H1 (cell line): Measurements from ENCODE around the gene KIAA1328.

Experiments used
- CTCF ChIP-seq, 3 experiments: IDR thresholded peaks; 1 replicate in 2 of 3; 2 replicates in 1 of 3; pipeline versions ENCODE4 v1.5.1 to v1.6.1; 2011; ENCODE audit warnings: low read length in 3 of 3, mild to moderate bottlenecking in 3 of 3, inconsistent platforms in 2 of 3, low read depth in 1 of 3, moderate library complexity in 1 of 3; ENCODE audit not compliant: insufficient read depth in 1 of 3; ENCODE audit errors: control extremely low read depth in 1 of 3
- POLR2A ChIP-seq, 2 experiments: IDR thresholded peaks; 1 replicate in 1 of 2; 2 replicates in 1 of 2; pipeline ENCODE4 v1.6.1; 2011; ENCODE audit warnings: low read depth in 2 of 2, low read length in 2 of 2, mild to moderate bottlenecking in 2 of 2; ENCODE audit errors: control extremely low read depth in 1 of 2
- POLR2AphosphoS5 ChIP-seq: IDR thresholded peaks from 2 replicates; pipeline ENCODE4 v1.6.1; 2011; ENCODE audit warnings: low read depth, low read length
- SP1 ChIP-seq: IDR thresholded peaks from 2 replicates; pipeline ENCODE4 v1.6.1; 2011; ENCODE audit warnings: low read depth, low read length

- TF ChIP-seq POLR2A (IDR thresholded peaks at IDR 0.05; ENCODE audit: control extremely low read depth in 1 of 2, low read depth in 2 of 2, low read length in 2 of 2) (no peak), POLR2AphosphoS5 (no peak), CTCF (IDR thresholded peaks at IDR 0.05; ENCODE audit: control extremely low read depth in 1 of 3, insufficient read depth in 1 of 3, low read depth in 1 of 3, low read length in 3 of 3) (no peak), SP1 (no peak)
These were observed 445.6 kb downstream of the KIAA1328 start for GRCh38 chr18:37274309-37275236.
